SK-N-SH (cell line): ENCODE results near the gene RYR3. TPM values are rescaled to one million over a fixed set of nuclear protein-coding genes. Genes with fewer than 3 reads are reported as not detected.

Experiments used
- CTCF ChIA-PET: fragments of 300-600, 350-600 bp; formaldehyde crosslinking; extraction: SDS; loops from one replicate; lab custom pipeline; 2021; lab: Yijun Ruan, JAX
- POLR2A ChIA-PET: fragments of 350-600 bp; sonication (Branson Sonifier 250); formaldehyde crosslinking; extraction: SDS; loops from one replicate; lab custom pipeline; 2020; ENCODE audit warnings: antibody characterized with exemption, inconsistent platforms; lab: Yijun Ruan, JAX
- DNase-seq: peaks from one replicate; pipeline ENCODE4 v3.0.0; 2012
- H2AFZ ChIP-seq: fragments of 200-600 bp; sonication (generic); 2 replicates; pipeline ENCODE4 v1.8.1; 2016; ENCODE audit warnings: antibody characterized with exemption, mild to moderate bottlenecking, low read depth
- H3F3A ChIP-seq: fragments of 200-600 bp; sonication (generic); replicated peaks from 2 replicates; pipeline ENCODE3; 2016; ENCODE audit warnings: antibody characterized with exemption, mild to moderate bottlenecking; ENCODE audit not compliant: insufficient read depth
- H3K27ac ChIP-seq, 2 experiments: fragments of 200-500 bp in 1 of 2; fragments of 200-600 bp in 1 of 2; sonication (Bioruptor generic) in 1 of 2; sonication (generic), shearing (Covaris generic) in 1 of 2; 2 replicates each; pipeline versions ENCODE4 v1.5.1 to v1.6.1; 2014 to 2016; ENCODE audit warnings: low read depth in 2 of 2, inconsistent platforms in 1 of 2, low read length in 1 of 2, mild to moderate bottlenecking in 1 of 2, mixed read lengths in 1 of 2
- H3K27me3 ChIP-seq: fragments of 200-600 bp; sonication (generic), shearing (Covaris generic); 2 replicates; pipeline ENCODE4 v1.6.1; 2016; ENCODE audit warnings: mixed run types; ENCODE audit not compliant: insufficient read depth
- H3K36me3 ChIP-seq, 2 experiments: fragments of 200-500 bp in 1 of 2; fragments of 200-600 bp in 1 of 2; sonication (Bioruptor generic) in 1 of 2; sonication (generic) in 1 of 2; replicated peaks in 1 of 2; 2 replicates each; pipeline versions ENCODE3 to v1.5.1; 2014 to 2016; ENCODE audit warnings: low read length in 1 of 2, mild to moderate bottlenecking in 1 of 2; ENCODE audit not compliant: insufficient read depth in 2 of 2, control insufficient read depth in 1 of 2
- H3K4me1 ChIP-seq, 2 experiments: fragments of 200-500 bp in 1 of 2; fragments of 200-600 bp in 1 of 2; sonication (Bioruptor generic) in 1 of 2; sonication (generic), shearing (Covaris generic) in 1 of 2; 2 replicates each; pipeline versions ENCODE4 v1.5.1 to v1.6.1; 2014 to 2016; ENCODE audit warnings: low read depth in 1 of 2, low read length in 1 of 2, mixed run types in 1 of 2; ENCODE audit not compliant: insufficient read depth in 2 of 2, control insufficient read depth in 1 of 2
- H3K4me2 ChIP-seq: fragments of 200-600 bp; sonication (generic), shearing (Covaris generic); 2 replicates; pipeline ENCODE4 v1.6.1; 2017; ENCODE audit warnings: mixed run types
- H3K4me3 ChIP-seq, 2 experiments: fragments of 200-500 bp in 1 of 2; fragments of 200-600 bp in 1 of 2; sonication (Bioruptor generic) in 1 of 2; sonication (generic), shearing (Covaris generic) in 1 of 2; 2 replicates each; pipeline versions ENCODE4 v1.5.1 to v1.8.1; 2014 to 2016; ENCODE audit warnings: low read depth in 2 of 2, inconsistent platforms in 1 of 2, low read length in 1 of 2, mild to moderate bottlenecking in 1 of 2, mixed read lengths in 1 of 2, moderate library complexity in 1 of 2
- H3K79me2 ChIP-seq: fragments of 200-600 bp; sonication (generic); 2 replicates; pipeline ENCODE4 v1.8.1; 2017; ENCODE audit warnings: mild to moderate bottlenecking; ENCODE audit not compliant: insufficient read depth
- H3K9ac ChIP-seq: fragments of 200-600 bp; sonication (generic); 2 replicates; pipeline ENCODE4 v1.6.1; 2017; ENCODE audit warnings: mixed run types
- H3K9me2 ChIP-seq: fragments of 200-600 bp; sonication (generic); 2 replicates; pipeline ENCODE4 v1.6.1; 2017; ENCODE audit warnings: mixed run types
- H3K9me3 ChIP-seq: fragments of 200-600 bp; sonication (generic); 2 replicates; pipeline ENCODE4 v1.6.1; 2017; ENCODE audit warnings: mixed run types, mild to moderate bottlenecking, moderate library complexity
- H4K20me1 ChIP-seq: fragments of 200-600 bp; sonication (generic); 2 replicates; pipeline ENCODE4 v1.6.1; 2017; ENCODE audit warnings: mild to moderate bottlenecking, mixed run types; ENCODE audit not compliant: insufficient read depth
- CHD2 ChIP-seq: fragments of 150-350 bp; IDR thresholded peaks from 2 replicates; pipeline ENCODE4 v1.6.1; 2018; ENCODE audit warnings: low read length; ENCODE audit not compliant: partially characterized antibody
- ELF1 ChIP-seq: IDR thresholded peaks from 2 replicates; pipeline ENCODE4 v1.4.0; 2012
- EZH2phosphoT487 ChIP-seq: fragments of 200-600 bp; sonication (generic); IDR thresholded peaks from 2 replicates; pipeline ENCODE4 v1.6.1; 2017; ENCODE audit warnings: low read depth, mixed run types, mild to moderate bottlenecking, antibody characterized with exemption, moderate library complexity, borderline replicate concordance
- FOXM1 ChIP-seq: IDR thresholded peaks from 2 replicates; pipeline ENCODE4 v1.4.0; 2012; ENCODE audit warnings: low read depth, mild to moderate bottlenecking
- GABPA ChIP-seq: IDR thresholded peaks from 2 replicates; pipeline ENCODE4 v1.4.0; 2012; ENCODE audit warnings: low read depth, mild to moderate bottlenecking
- GATA2 ChIP-seq: sonication (generic); formaldehyde crosslinking; IDR thresholded peaks from 2 replicates; pipeline ENCODE4 v1.5.0; 2020; ENCODE audit warnings: mild to moderate bottlenecking, missing genetic modification reagents
- IRF3 ChIP-seq: fragments of 150-350 bp; IDR thresholded peaks from 2 replicates; pipeline ENCODE4 v1.6.1; 2016; ENCODE audit warnings: mild to moderate bottlenecking, low read depth, low read length
- MAX ChIP-seq: IDR thresholded peaks from 2 replicates; pipeline ENCODE4 v1.4.0; 2012; ENCODE audit warnings: low read depth
- MXI1 ChIP-seq: IDR thresholded peaks from 2 replicates; pipeline ENCODE4 v1.6.1; 2012; ENCODE audit warnings: mild to moderate bottlenecking, low read depth, low read length, improper control_type of control experiment
- NFIC ChIP-seq: IDR thresholded peaks from 2 replicates; pipeline ENCODE4 v1.4.0; 2012; ENCODE audit warnings: borderline replicate concordance
- NRF1 ChIP-seq: IDR thresholded peaks from 2 replicates; pipeline ENCODE4 v1.6.1; 2012; ENCODE audit warnings: low read depth, mild to moderate bottlenecking, low read length
- POLR2AphosphoS5 ChIP-seq: IDR thresholded peaks from 2 replicates; pipeline ENCODE4 v1.6.1; 2012; ENCODE audit warnings: low read depth, low read length
- RAD21 ChIP-seq: IDR thresholded peaks from 2 replicates; pipeline ENCODE4 v1.6.1; 2012; ENCODE audit warnings: mild to moderate bottlenecking, low read length
- RFX5 ChIP-seq: IDR thresholded peaks from 2 replicates; pipeline ENCODE4 v1.6.1; 2012; ENCODE audit warnings: mild to moderate bottlenecking, improper control_type of control experiment, low read length
- RXRA ChIP-seq: IDR thresholded peaks from 2 replicates; pipeline ENCODE4 v1.4.0; 2012; ENCODE audit warnings: low read depth, mild to moderate bottlenecking, borderline replicate concordance
- SIN3A ChIP-seq: IDR thresholded peaks from 2 replicates; pipeline ENCODE4 v1.6.1; 2012; ENCODE audit warnings: low read depth, mild to moderate bottlenecking, low read length, moderate library complexity, borderline replicate concordance
- SMC3 ChIP-seq: IDR thresholded peaks from 2 replicates; pipeline ENCODE4 v1.6.1; 2012; ENCODE audit warnings: low read depth, low read length, improper control_type of control experiment
- TAF1 ChIP-seq: IDR thresholded peaks from 2 replicates; pipeline ENCODE4 v1.6.1; 2012; ENCODE audit warnings: low read depth, mild to moderate bottlenecking, low read length, moderate library complexity, borderline replicate concordance
- USF1 ChIP-seq: IDR thresholded peaks from 2 replicates; pipeline ENCODE4 v1.4.0; 2012; ENCODE audit warnings: low read depth, borderline replicate concordance
- USF2 ChIP-seq: fragments of 150-350 bp; IDR thresholded peaks from 2 replicates; pipeline ENCODE4 v1.6.1; 2017; ENCODE audit warnings: antibody characterized with exemption, low read length, low read depth, borderline replicate concordance
- ZBTB33 ChIP-seq: IDR thresholded peaks from 2 replicates; pipeline ENCODE4 v1.4.0; 2012; ENCODE audit warnings: low read depth, borderline replicate concordance
- WGBS: methylation state at CpG from one replicate; pipeline ENCODE4 v1.1.6; 2017; ENCODE audit warnings: low lambda C conversion rate; 5-methylcytosine and 5-hydroxymethylcytosine counted together
- polyA plus RNA-seq, 3 experiments: library from polyadenylated mRNA; depleted of rRNA; stranded (reverse); fragments of >200 nt; gene quantifications; 2 replicates each; pipeline ENCODE4 v1.2.3, GENCODE V29; 2012

Gene RYR3
- polyA plus RNA-seq, 1 of the 3 experiments (the other 2 are of a cell fraction), result 0.02 TPM

- TF ChIP-seq RFX5 (no peak), POLR2AphosphoS5 (no peak), USF2 (no peak), GABPA (no peak)
Observed at GRCh38 chr15:33515121-33515520, 204.4 kb downstream of the RYR3 start (continued).

- no peak for TF ChIP-seq MAX
- no peak for TF ChIP-seq ZBTB33
- TF ChIP-seq NRF1, result no peak
- no peak for TF ChIP-seq USF1
- no peak for TF ChIP-seq SMC3
- no peak for TF ChIP-seq NFIC
- TF ChIP-seq CHD2, result no peak
- no peak for TF ChIP-seq EZH2phosphoT487
- no peak for TF ChIP-seq FOXM1
- TF ChIP-seq TAF1, result no peak
- TF ChIP-seq SIN3A, result no peak
- TF ChIP-seq IRF3, result no peak
- TF ChIP-seq ELF1, result no peak
- TF ChIP-seq RXRA, result no peak
- no peak for TF ChIP-seq GATA2 (CRISPR knock-in tag)
- TF ChIP-seq RFX5, result no peak
- TF ChIP-seq RAD21, result no peak
- TF ChIP-seq MXI1, result no peak
- TF ChIP-seq, all 33 proteins: peak for 0
- H3K36me3 ChIP-seq, result no peaks in the 10 kb centered on the region
- no peak overlapping the region for H3K4me2 ChIP-seq
- H3F3A ChIP-seq, result no peaks in the 10 kb centered on the region
- no peak overlapping the region for H3K27ac ChIP-seq
- no peak overlapping the region for H2AFZ ChIP-seq
- H3K79me2 ChIP-seq, result no peaks in the 10 kb centered on the region
- DNase-seq, result no peak
- POLR2A ChIA-PET, result no interaction called here
- no peaks in the 10 kb centered on the region for H3K9me3 ChIP-seq
- H3K4me3 ChIP-seq, result no peak overlapping the region
- H3K4me1 ChIP-seq, result no peaks in the 10 kb centered on the region
- H3K9me2 ChIP-seq, result no peaks in the 10 kb centered on the region
- CTCF ChIA-PET, result no interaction called here
- H3K9ac ChIP-seq, result no peak overlapping the region
- H3K27me3 ChIP-seq, result no peaks in the 10 kb centered on the region; the same call in 1 of the 2 replicates
- H4K20me1 ChIP-seq, result no peaks in the 10 kb centered on the region
- WGBS, result 35% methylated on average over 2 of the region's 2 CpGs
Observed at GRCh38 chr15:33516563-33516962, 205.8 kb downstream of the RYR3 start.
